ENCODE results near the gene KRTAP20-1. TPM values are rescaled to one million over a fixed set of nuclear protein-coding genes. Genes with fewer than 3 reads are reported as not detected.

The KRTAP20-1 gene
- total RNA-seq, 1 experiment from 2014 or later, result not detected

DNA sequence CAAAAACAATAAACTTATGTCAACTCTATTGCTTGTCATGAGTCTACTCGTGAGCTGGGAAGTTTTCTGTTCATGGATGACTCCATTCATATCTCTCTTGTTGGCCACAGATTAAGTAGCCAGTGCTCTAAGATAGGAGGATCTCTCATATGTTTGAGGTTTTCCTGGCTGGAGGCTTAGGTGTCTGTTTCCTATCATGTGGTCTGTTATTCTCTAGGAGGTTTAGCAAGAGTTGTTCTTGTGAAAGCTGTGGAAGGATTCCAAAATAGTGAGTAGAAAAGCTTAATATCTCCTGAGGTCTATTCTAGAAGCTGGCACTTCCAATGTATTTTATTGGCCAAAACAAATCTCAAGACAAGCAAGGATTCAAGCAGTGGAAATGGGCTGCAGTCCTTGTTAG, 13.0 kb downstream of the KRTAP20-1 start:
- H3K9me3 Mint-ChIP-seq, result peaks cover 12 to 43% of the 10 kb centered on the region in 2 experiments

More for the DNA sequence above, 13.0 kb downstream of the KRTAP20-1 start:
- H3K23ac ChIP-seq (ENCODE audit: insufficient read length, low read depth, low read length), result no peak overlapping the region
- H3K9me3 ChIP-seq (ENCODE audit: control insufficient read depth, low read depth, low read length), result no peaks in the 10 kb centered on the region
- peaks cover 6 to 33% (median 15%) of the 10 kb centered on the region in 3 experiments for H3K36me3 Mint-ChIP-seq (ENCODE audit: insufficient read depth in 1 of 3, low read depth in 3 of 3)
- H3K23me2 ChIP-seq (ENCODE audit: insufficient read length, low read depth, low read length, poor library complexity, severe bottlenecking), result no peaks in the 10 kb centered on the region
- no peak overlapping the region for H2AFZ ChIP-seq (ENCODE audit: low read length)
- no peaks in the 10 kb centered on the region for H4K20me1 ChIP-seq (ENCODE audit: control insufficient read depth, insufficient read depth, insufficient read length)
- H3K4me3 Mint-ChIP-seq, result no peak overlapping the region
- H3K18ac ChIP-seq (ENCODE audit: insufficient read length, low read depth, low read length), result no peak overlapping the region
- no peak overlapping the region for H4K91ac ChIP-seq (ENCODE audit: insufficient read length, low read depth, low read length)
- no peaks in the 10 kb centered on the region for H3K27me3 ChIP-seq (ENCODE audit: insufficient read depth, low read length)
- H3T11ph ChIP-seq (ENCODE audit: low read length), result no peak overlapping the region
- H3K14ac ChIP-seq (ENCODE audit: insufficient read depth, low read length), result no peak overlapping the region
- H2BK120ac ChIP-seq (ENCODE audit: low read depth, low read length, poor library complexity, severe bottlenecking), result no peak overlapping the region
- no peak overlapping the region for H3K27ac Mint-ChIP-seq
- no peak overlapping the region for H4K5ac ChIP-seq (ENCODE audit: insufficient read length, low read depth, low read length)
- no peak overlapping the region for H4K8ac ChIP-seq (replicated peaks; ENCODE audit: insufficient read length, low read depth, low read length)
- no peak overlapping the region for H2BK20ac ChIP-seq (ENCODE audit: low read depth, low read length, poor library complexity, severe bottlenecking)
- no peak overlapping the region for H2AK5ac ChIP-seq (ENCODE audit: insufficient read length, low read length)
- H3K4me2 ChIP-seq (ENCODE audit: insufficient read depth, insufficient read length, low read length), result no peak overlapping the region
- DNase-seq, result no peak
- no peaks in the 10 kb centered on the region for H3K4me1 Mint-ChIP-seq
- TF ChIP-seq, protein P1, sequence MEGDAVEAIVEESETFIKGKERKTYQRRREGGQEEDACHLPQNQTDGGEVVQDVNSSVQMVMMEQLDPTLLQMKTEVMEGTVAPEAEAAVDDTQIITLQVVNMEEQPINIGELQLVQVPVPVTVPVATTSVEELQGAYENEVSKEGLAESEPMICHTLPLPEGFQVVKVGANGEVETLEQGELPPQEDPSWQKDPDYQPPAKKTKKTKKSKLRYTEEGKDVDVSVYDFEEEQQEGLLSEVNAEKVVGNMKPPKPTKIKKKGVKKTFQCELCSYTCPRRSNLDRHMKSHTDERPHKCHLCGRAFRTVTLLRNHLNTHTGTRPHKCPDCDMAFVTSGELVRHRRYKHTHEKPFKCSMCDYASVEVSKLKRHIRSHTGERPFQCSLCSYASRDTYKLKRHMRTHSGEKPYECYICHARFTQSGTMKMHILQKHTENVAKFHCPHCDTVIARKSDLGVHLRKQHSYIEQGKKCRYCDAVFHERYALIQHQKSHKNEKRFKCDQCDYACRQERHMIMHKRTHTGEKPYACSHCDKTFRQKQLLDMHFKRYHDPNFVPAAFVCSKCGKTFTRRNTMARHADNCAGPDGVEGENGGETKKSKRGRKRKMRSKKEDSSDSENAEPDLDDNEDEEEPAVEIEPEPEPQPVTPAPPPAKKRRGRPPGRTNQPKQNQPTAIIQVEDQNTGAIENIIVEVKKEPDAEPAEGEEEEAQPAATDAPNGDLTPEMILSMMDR (conservative IDR thresholded peaks at IDR 0.05), result no peak
- WGBS (ENCODE audit: extremely low coverage, insufficient read length, low lambda C conversion rate), result no CpG with 5 or more reads among the region's 1 CpG
- no peak overlapping the region for H2BK15ac ChIP-seq (ENCODE audit: low read depth, low read length)
- no peak overlapping the region for H3K9ac ChIP-seq (ENCODE audit: extremely low read depth, insufficient read length, low read length)
- no peak overlapping the region for H2BK5ac ChIP-seq (ENCODE audit: insufficient read length, low read length)
- no peak overlapping the region for H3K4ac ChIP-seq (ENCODE audit: low read depth, low read length)
- H2BK12ac ChIP-seq (ENCODE audit: insufficient read length, low read depth, low read length), result no peak overlapping the region
- no peaks in the 10 kb centered on the region for H3K79me2 ChIP-seq (ENCODE audit: insufficient read depth, low read length)
- no peaks in the 10 kb centered on the region for H3K79me1 ChIP-seq (ENCODE audit: insufficient read depth, low read depth, low read length, poor library complexity, severe bottlenecking)
- H3K27me3 Mint-ChIP-seq (ENCODE audit: low read depth), result peaks cover 6% of the 10 kb centered on the region
- H3K56ac ChIP-seq (ENCODE audit: insufficient read length, low read depth, low read length), result no peak overlapping the region
- H3K27ac ChIP-seq (ENCODE audit: insufficient read length, low read depth, low read length), result no peak overlapping the region
- H3K4me1 ChIP-seq (ENCODE audit: insufficient read depth, low read length), result 0 out of 2 replicates have a peak, but pooled peaks cover 3% of the 10 kb centered on the region

Data from H9 (cell line).